HepG2 (cell line): Measurements from ENCODE around the gene SSU72. TPM values are rescaled to one million over a fixed set of nuclear protein-coding genes. Genes with fewer than 3 reads are reported as not detected.

ENCODE experiments used
- ATAC-seq: fragments of 200-7000 bp; cut with Tn5 transposase; 3 replicates; pipeline ENCODE4 v1.9.1; 2020; ENCODE audit warnings: mild to moderate bottlenecking, moderate library complexity
- BruUV-seq: library from RNA; stranded (reverse); fragments of 400-500 nt; replicated peaks from 2 replicates; lab custom pipeline; 2021; lab: Mats Ljungman, UMichigan
- CTCF ChIA-PET: fragments of 300-600 bp; formaldehyde crosslinking; extraction: SDS; loops from one replicate; lab custom pipeline; 2021; ENCODE audit warnings: low total read pairs, inconsistent platforms, low intra/inter-chr PET ratio; lab: Yijun Ruan, JAX
- POLR2A ChIA-PET: fragments of 350-600 bp; sonication (Branson Sonifier 250); formaldehyde crosslinking; loops from one replicate; lab custom pipeline; 2020; ENCODE audit warnings: antibody characterized with exemption, inconsistent platforms; lab: Yijun Ruan, JAX
- DNase-seq: peaks from one replicate; pipeline ENCODE4 v3.0.0-alpha.2; 2015; ENCODE audit warnings: low spot score
- FAIRE-seq: peaks from 3 replicates; lab custom pipeline; 2011; peaks lifted over from hg19 to GRCh38; lab: Jason Lieb, UNC
- H2AFZ ChIP-seq: one replicate; pipeline ENCODE4 v1.6.1; 2011; ENCODE audit warnings: low read length, inconsistent platforms
- H3K27ac ChIP-seq: fragments of 300-600 bp; 3 replicates; pipeline ENCODE4 v1.8.0; 2011; ENCODE audit warnings: mixed run types, mild to moderate bottlenecking, mixed read lengths, low read length, inconsistent platforms; ENCODE audit not compliant: insufficient read depth; ENCODE audit errors: extremely low read length
- H3K27me3 ChIP-seq, 2 experiments: fragments of 200-600 bp in 1 of 2; 2 replicates in 1 of 2; 3 replicates in 1 of 2; pipeline versions ENCODE4 v1.6.0 to v1.8.0; 2011; ENCODE audit warnings: low read length in 2 of 2, mild to moderate bottlenecking in 2 of 2, moderate library complexity in 2 of 2, inconsistent platforms in 1 of 2; ENCODE audit not compliant: insufficient read depth in 2 of 2, control insufficient read depth in 1 of 2
- H3K36me3 ChIP-seq, 2 experiments: fragments of 200-600 bp in 1 of 2; replicated peaks in 1 of 2; 2 replicates in 1 of 2; 3 replicates in 1 of 2; pipeline versions ENCODE4 v1.5.1 to v1.8.0; 2011; ENCODE audit warnings: low read length in 2 of 2, inconsistent platforms in 1 of 2; ENCODE audit not compliant: insufficient read depth in 2 of 2, control insufficient read depth in 1 of 2
- H3K4me1 ChIP-seq: 2 replicates; pipeline ENCODE4 v1.5.1; 2012; ENCODE audit warnings: low read length, inconsistent platforms; ENCODE audit not compliant: insufficient read depth
- H3K4me2 ChIP-seq: 2 replicates; pipeline ENCODE4 v1.6.0; 2011; ENCODE audit warnings: low read depth, low read length, inconsistent platforms
- H3K4me3 ChIP-seq, 3 experiments: fragments of 200-600 bp in 1 of 3; sonication (generic), shearing (Covaris generic) in 1 of 3; replicated peaks in 1 of 3; 2 replicates each; pipeline ENCODE4 v1.5.1; 2011 to 2016; ENCODE audit warnings: low read length in 3 of 3, inconsistent platforms in 2 of 3, low read depth in 2 of 3, mild to moderate bottlenecking in 2 of 3, control low read depth in 1 of 3, mixed read lengths in 1 of 3; ENCODE audit not compliant: insufficient read depth in 1 of 3
- H3K79me2 ChIP-seq: one replicate; pipeline ENCODE4 v1.6.1; 2011; ENCODE audit warnings: low read length, inconsistent platforms; ENCODE audit not compliant: insufficient read depth
- H3K9ac ChIP-seq: 2 replicates; pipeline ENCODE4 v1.6.0; 2011; ENCODE audit warnings: mild to moderate bottlenecking, low read depth, low read length, inconsistent platforms; ENCODE audit not compliant: insufficient read depth
- H3K9me3 ChIP-seq: 2 replicates; pipeline ENCODE4 v1.5.1; 2012; ENCODE audit warnings: mild to moderate bottlenecking, low read length
- H4K20me1 ChIP-seq: 2 replicates; pipeline ENCODE4 v1.6.0; 2011; ENCODE audit warnings: inconsistent platforms, mild to moderate bottlenecking, low read length, moderate library complexity; ENCODE audit not compliant: insufficient read depth
- AHDC1 ChIP-seq: sonication (generic); formaldehyde crosslinking; IDR thresholded peaks from 2 replicates; pipeline ENCODE4 v1.5.1; 2020; ENCODE audit warnings: mild to moderate bottlenecking, missing genetic modification reagents, borderline replicate concordance
- HNRNPK ChIP-seq: fragments of 200-400 bp; formaldehyde crosslinking; IDR thresholded peaks from 2 replicates; pipeline ENCODE4 v1.6.1; 2018; ENCODE audit warnings: low read length, low read depth, moderate library complexity, mild to moderate bottlenecking; ENCODE audit not compliant: poor library complexity, severe bottlenecking
- JUNB ChIP-seq: sonication (generic); formaldehyde crosslinking; IDR thresholded peaks from 2 replicates; pipeline ENCODE4 v1.8.0; 2022; ENCODE audit warnings: missing genetic modification reagents, mild to moderate bottlenecking, borderline replicate concordance
- KAT2B ChIP-seq: fragments of 150-350 bp; IDR thresholded peaks from 2 replicates; pipeline ENCODE4 v1.6.1; 2014; ENCODE audit warnings: low read depth, low read length, borderline replicate concordance
- MTA3 ChIP-seq: sonication (generic); formaldehyde crosslinking; IDR thresholded peaks from 2 replicates; pipeline ENCODE4 v1.4.0; 2020; ENCODE audit warnings: missing genetic modification reagents
- NFYC ChIP-seq: IDR thresholded peaks from 2 replicates; pipeline ENCODE4 v1.6.1; 2016; ENCODE audit warnings: missing genetic modification reagents, missing compliant biosample characterization
- NKX3-1 ChIP-seq: sonication (generic); formaldehyde crosslinking; IDR thresholded peaks from 2 replicates; pipeline ENCODE4 v1.5.0; 2020; ENCODE audit warnings: missing genetic modification reagents
- PCBP1 ChIP-seq: fragments of 200-400 bp; formaldehyde crosslinking; IDR thresholded peaks from 2 replicates; pipeline ENCODE4 v1.6.1; 2017; ENCODE audit warnings: mild to moderate bottlenecking, low read depth, low read length, borderline replicate concordance
- RBM22 ChIP-seq: fragments of 200-400 bp; formaldehyde crosslinking; optimal IDR thresholded peaks from 2 replicates; pipeline ENCODE3; 2017; ENCODE audit warnings: mild to moderate bottlenecking, low read length, moderate library complexity
- SAP130 ChIP-seq: IDR thresholded peaks from 2 replicates; pipeline ENCODE4 v1.6.1; 2016; ENCODE audit warnings: low read depth
- TCF7 ChIP-seq: sonication (generic); IDR thresholded peaks from 2 replicates; pipeline ENCODE4 v1.6.1; 2016; ENCODE audit warnings: antibody characterized with exemption, low read depth
- ZBTB33 ChIP-seq: sonication (generic); formaldehyde crosslinking; IDR thresholded peaks from 2 replicates; pipeline ENCODE4 v1.4.0; 2020; ENCODE audit warnings: missing genetic modification reagents
- ZNF576 ChIP-seq: sonication (generic); formaldehyde crosslinking; IDR thresholded peaks from 2 replicates; pipeline ENCODE4 v1.4.0; 2020; ENCODE audit warnings: mild to moderate bottlenecking, missing genetic modification reagents
- ZNF616 ChIP-seq: sonication (generic); formaldehyde crosslinking; IDR thresholded peaks from 2 replicates; pipeline ENCODE4 v1.5.0; 2020; ENCODE audit warnings: low read depth, mild to moderate bottlenecking, missing genetic modification reagents
- ZNF775 ChIP-seq: sonication (generic); formaldehyde crosslinking; IDR thresholded peaks from 2 replicates; pipeline ENCODE4 v1.4.0; 2020; ENCODE audit warnings: missing genetic modification reagents, mild to moderate bottlenecking, moderate library complexity, borderline replicate concordance
- ZNF781 ChIP-seq: sonication (generic); formaldehyde crosslinking; IDR thresholded peaks from 2 replicates; pipeline ENCODE4 v1.5.1; 2020; ENCODE audit warnings: borderline replicate concordance, mild to moderate bottlenecking, missing genetic modification reagents; ENCODE audit errors: not compliant biosample characterization
- WGBS: methylation state at CpG from one replicate; pipeline ENCODE4 v1.1.6; 2017; ENCODE audit warnings: low lambda C conversion rate; 5-methylcytosine and 5-hydroxymethylcytosine counted together
- in situ Hi-C: cut with HindIII; loops from 2 replicates; pipeline ENCODE4 v1.10.0; 2017; ENCODE audit warnings: low pct_unique_long_range_greater_than_20kb; ENCODE audit not compliant: extremely low pct_ligation_motif_present
- intact Hi-C: fragments of 100-400 bp; cut with micrococcal nuclease; formaldehyde crosslinking; loops from one replicate; pipeline ENCODE4 v1.10.0; 2022; ENCODE audit not compliant: unreplicated experiment
- polyA plus RNA-seq, 8 experiments: library from polyadenylated mRNA; depleted of rRNA in 3 of 8; stranded (reverse) in 7 of 8; unstranded in 1 of 8; fragments of >200 nt; fragmentation: Illumina TruSeq in 4 of 8; extraction: Trizol in 4 of 8; gene quantifications; 2 replicates each; pipeline versions ENCODE4 v1.2.1 to v1.2.3, GENCODE V29; 2011 to 2016; ENCODE audit warnings: low read depth in 4 of 8, missing spikeins in 1 of 8, mixed read lengths in 1 of 8; ENCODE audit not compliant: insufficient read depth in 1 of 8
- total RNA-seq, 5 experiments: library from RNA; depleted of rRNA; stranded (reverse); fragments of >200 nt; fragmentation: Illumina TruSeq; extraction: Trizol; gene quantifications; 2 replicates each; pipeline ENCODE4 v1.2.3, GENCODE V29; 2016; ENCODE audit warnings: low read depth in 1 of 5

SSU72 gene
- total and polyA plus RNA-seq, 2 of the 13 experiments (the other 11 are each of a cell fraction or from before 2014, with no cell fraction given), result 42.8 to 67.1 TPM

- Histone ChIP-seq H3K27ac (no peak overlapping the region), H3K9ac (no peak overlapping the region), H3K4me1 (no peaks in the 10 kb centered on the region), H2AFZ (no peak overlapping the region), H3K79me2 (no peaks in the 10 kb centered on the region), H3K9me3 (no peaks in the 10 kb centered on the region), H3K4me3 (no peak overlapping the region), H3K4me2 (no peak overlapping the region), H4K20me1 (no peaks in the 10 kb centered on the region), H3K36me3 (peaks cover 5 to 14% of the 10 kb centered on the region in 2 experiments; a peak in 4 of 5 replicates), H3K27me3 (no peaks in the 10 kb centered on the region)
- in situ Hi-C loops, result no loop called here
- POLR2A ChIA-PET, result interaction anchor here (0.7 kb wide), 1 partner anchor 23 kb away, joined by 3 read pairs; no protein-coding TSS in a partner anchor
- CTCF ChIA-PET, result no interaction called here
- peak; percentile 12 for ATAC-seq
- DNase-seq, result no peak
- FAIRE-seq, result no peak
- intact Hi-C loops, result no loop called here
- WGBS, result 95% methylated on average over 32 of the region's 45 CpGs
- no TSS peak for BruUV-seq
- TF ChIP-seq SAP130, result peak; percentile 59
- TF ChIP-seq HNRNPK, result no peak
- TF ChIP-seq PCBP1, result peak; percentile 86; the same call in 1 of the 2 replicates
- no peak for TF ChIP-seq ZNF576 (CRISPR knock-in tag)
- TF ChIP-seq AHDC1 (CRISPR knock-in tag), result no peak
- TF ChIP-seq RBM22, result no peak
- TF ChIP-seq MTA3 (CRISPR knock-in tag), result no peak
- TF ChIP-seq ZNF775 (CRISPR knock-in tag), result no peak
- TF ChIP-seq ZNF616 (CRISPR knock-in tag), result no peak
- TF ChIP-seq KAT2B, result no peak
- TF ChIP-seq NKX3-1 (CRISPR knock-in tag), result no peak
- peak; percentile 77 for TF ChIP-seq ZBTB33 (CRISPR knock-in tag)
- TF ChIP-seq ZNF781 (CRISPR knock-in tag), result no peak
- TF ChIP-seq JUNB, result no peak
- TF ChIP-seq TCF7, result no peak
- TF ChIP-seq NFYC (CRISPR knock-in tag), result no peak
Observed at GRCh38 chr1:1542766-1543705, 31.6 kb downstream of the SSU72 start.
